ENCODE data around the gene SFMBT1. TPM values are rescaled to one million over a fixed set of nuclear protein-coding genes. Genes with fewer than 3 reads are reported as not detected.

The SFMBT1 gene
- total and polyA plus RNA-seq, 9 of the 15 experiments (the other 6 are each of a cell fraction or from before 2014, with no cell fraction given): 0.76 to 6.6 (median 3.6) TPM

DNA sequence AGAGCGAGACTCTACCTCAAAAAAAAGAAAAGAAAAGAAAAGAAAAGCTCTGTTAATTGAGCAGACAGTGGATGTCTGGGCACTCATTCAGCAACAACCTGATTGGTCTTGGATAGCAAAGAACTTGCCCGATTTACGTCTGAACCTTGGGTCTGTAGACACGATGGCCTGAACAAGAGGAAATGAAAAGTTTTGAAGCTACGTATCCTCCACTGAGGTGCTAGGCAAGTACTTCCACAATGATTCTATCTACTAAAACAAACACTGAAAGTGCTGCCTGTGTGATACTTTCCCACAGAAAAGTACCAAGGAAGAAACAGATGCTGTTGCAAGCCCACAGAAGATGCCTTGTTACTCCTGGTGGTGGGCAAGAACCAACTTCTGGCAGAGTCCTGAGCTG lies 189.2 kb downstream of the SFMBT1 start:
- Histone ChIP-seq H3K27ac (ENCODE audit: extremely low read depth, low read depth, low read length) (no peak overlapping the region), H3K79me2 (ENCODE audit: control insufficient read depth, insufficient read depth, low read length) (no peaks in the 10 kb centered on the region), H4K20me1 (replicated peaks; ENCODE audit: control insufficient read depth, insufficient read depth, low read length) (0 out of 2 replicates have a peak, but pooled peaks cover under 1% of the 10 kb centered on the region), H3K4me1 (replicated peaks in 1 of 2; ENCODE audit: control insufficient read depth in 2 of 2, insufficient read depth in 2 of 2, low read length in 2 of 2) (peaks cover 0 to 4% of the 10 kb centered on the region in 2 experiments; a peak in 1 of 5 replicates), H3K9me1 (ENCODE audit: control insufficient read depth, insufficient read depth, low read length) (no peaks in the 10 kb centered on the region), H3K9ac (ENCODE audit: insufficient read depth in 1 of 2, low read depth in 2 of 2, low read length in 2 of 2) (no peak overlapping the region), H3K4me3 (no peak overlapping the region), H3K9me3 (replicated peaks; ENCODE audit: control insufficient read depth, insufficient read depth, low read depth, low read length) (no peaks in the 10 kb centered on the region), H3K36me3 (ENCODE audit: control insufficient read depth, insufficient read depth, low read length) (peaks cover 3% of the 10 kb centered on the region; the same call in 1 of the 3 replicates), H3K4me2 (ENCODE audit: insufficient read depth, low read length) (no peak overlapping the region), H3K27me3 (ENCODE audit: control insufficient read depth in 2 of 2, insufficient read depth in 2 of 2, low read length in 2 of 2) (no peaks in the 10 kb centered on the region), H2AFZ (ENCODE audit: low read depth, low read length) (no peak overlapping the region)
- POLR2A ChIA-PET: no interaction called here
- DNase-seq (ENCODE audit: extremely low read depth in 1 of 4, low spot score in 3 of 4) (no peak), FAIRE-seq (no peak), ATAC-seq (no peak)
- in situ Hi-C loops (cut with MboI) (no loop called here), intact Hi-C loops (cut with micrococcal nuclease) (no loop called here)
- WGBS (ENCODE audit: insufficient coverage, low coverage, missing lambda C conversion rate): 56% methylated on average over 5 of the region's 5 CpGs
- TF ChIP-seq, protein P1, sequence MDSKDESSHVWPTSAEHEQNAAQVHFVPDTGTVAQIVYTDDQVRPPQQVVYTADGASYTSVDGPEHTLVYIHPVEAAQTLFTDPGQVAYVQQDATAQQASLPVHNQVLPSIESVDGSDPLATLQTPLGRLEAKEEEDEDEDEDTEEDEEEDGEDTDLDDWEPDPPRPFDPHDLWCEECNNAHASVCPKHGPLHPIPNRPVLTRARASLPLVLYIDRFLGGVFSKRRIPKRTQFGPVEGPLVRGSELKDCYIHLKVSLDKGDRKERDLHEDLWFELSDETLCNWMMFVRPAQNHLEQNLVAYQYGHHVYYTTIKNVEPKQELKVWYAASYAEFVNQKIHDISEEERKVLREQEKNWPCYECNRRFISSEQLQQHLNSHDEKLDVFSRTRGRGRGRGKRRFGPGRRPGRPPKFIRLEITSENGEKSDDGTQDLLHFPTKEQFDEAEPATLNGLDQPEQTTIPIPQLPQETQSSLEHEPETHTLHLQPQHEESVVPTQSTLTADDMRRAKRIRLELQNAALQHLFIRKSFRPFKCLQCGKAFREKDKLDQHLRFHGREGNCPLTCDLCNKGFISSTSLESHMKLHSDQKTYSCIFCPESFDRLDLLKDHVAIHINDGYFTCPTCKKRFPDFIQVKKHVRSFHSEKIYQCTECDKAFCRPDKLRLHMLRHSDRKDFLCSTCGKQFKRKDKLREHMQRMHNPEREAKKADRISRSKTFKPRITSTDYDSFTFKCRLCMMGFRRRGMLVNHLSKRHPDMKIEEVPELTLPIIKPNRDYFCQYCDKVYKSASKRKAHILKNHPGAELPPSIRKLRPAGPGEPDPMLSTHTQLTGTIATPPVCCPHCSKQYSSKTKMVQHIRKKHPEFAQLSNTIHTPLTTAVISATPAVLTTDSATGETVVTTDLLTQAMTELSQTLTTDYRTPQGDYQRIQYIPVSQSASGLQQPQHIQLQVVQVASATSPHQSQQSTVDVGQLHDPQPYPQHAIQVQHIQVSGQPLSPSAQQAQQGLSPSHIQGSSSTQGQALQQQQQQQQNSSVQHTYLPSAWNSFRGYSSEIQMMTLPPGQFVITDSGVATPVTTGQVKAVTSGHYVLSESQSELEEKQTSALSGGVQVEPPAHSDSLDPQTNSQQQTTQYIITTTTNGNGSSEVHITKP (IDR thresholded peaks at IDR 0.05; ENCODE audit: partially characterized antibody): no peak
- TF ChIP-seq, protein P2, sequence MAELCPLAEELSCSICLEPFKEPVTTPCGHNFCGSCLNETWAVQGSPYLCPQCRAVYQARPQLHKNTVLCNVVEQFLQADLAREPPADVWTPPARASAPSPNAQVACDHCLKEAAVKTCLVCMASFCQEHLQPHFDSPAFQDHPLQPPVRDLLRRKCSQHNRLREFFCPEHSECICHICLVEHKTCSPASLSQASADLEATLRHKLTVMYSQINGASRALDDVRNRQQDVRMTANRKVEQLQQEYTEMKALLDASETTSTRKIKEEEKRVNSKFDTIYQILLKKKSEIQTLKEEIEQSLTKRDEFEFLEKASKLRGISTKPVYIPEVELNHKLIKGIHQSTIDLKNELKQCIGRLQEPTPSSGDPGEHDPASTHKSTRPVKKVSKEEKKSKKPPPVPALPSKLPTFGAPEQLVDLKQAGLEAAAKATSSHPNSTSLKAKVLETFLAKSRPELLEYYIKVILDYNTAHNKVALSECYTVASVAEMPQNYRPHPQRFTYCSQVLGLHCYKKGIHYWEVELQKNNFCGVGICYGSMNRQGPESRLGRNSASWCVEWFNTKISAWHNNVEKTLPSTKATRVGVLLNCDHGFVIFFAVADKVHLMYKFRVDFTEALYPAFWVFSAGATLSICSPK (IDR thresholded peaks at IDR 0.05; ENCODE audit: borderline replicate concordance): no peak
- TF ChIP-seq EWSR1 (IDR thresholded peaks at IDR 0.05; ENCODE audit: borderline replicate concordance, low read depth, partially characterized antibody) (no peak), ELF2 (CRISPR knock-in tag; IDR thresholded peaks at IDR 0.05) (no peak), SMAD2 (IDR thresholded peaks at IDR 0.05; ENCODE audit: low read depth, low read length) (no peak), MED1 (CRISPR knock-in tag; IDR thresholded peaks at IDR 0.05; ENCODE audit: borderline replicate concordance) (no peak), ZNF3 (CRISPR knock-in tag; IDR thresholded peaks at IDR 0.05) (no peak), SETDB1 (IDR thresholded peaks at IDR 0.05; ENCODE audit: low read length) (no peak), MIER1 (IDR thresholded peaks at IDR 0.05; ENCODE audit: low read depth) (no peak), KAT2B (IDR thresholded peaks at IDR 0.05; ENCODE audit: low read depth, low read length) (no peak), NFRKB (IDR thresholded peaks at IDR 0.05; ENCODE audit: low read depth) (no peak), RFX1 (IDR thresholded peaks at IDR 0.05) (no peak), ELF1 (tag; IDR thresholded peaks at IDR 0.05) (no peak), ZNF121 (CRISPR knock-in tag; conservative IDR thresholded peaks at IDR 0.05) (no peak), BRD9 (IDR thresholded peaks at IDR 0.05; ENCODE audit: low read depth, partially characterized antibody) (no peak), TAF9B (IDR thresholded peaks at IDR 0.05; ENCODE audit: partially characterized antibody) (no peak), GATAD2A (IDR thresholded peaks at IDR 0.05) (no peak)
- TF ChIP-seq, protein P3, sequence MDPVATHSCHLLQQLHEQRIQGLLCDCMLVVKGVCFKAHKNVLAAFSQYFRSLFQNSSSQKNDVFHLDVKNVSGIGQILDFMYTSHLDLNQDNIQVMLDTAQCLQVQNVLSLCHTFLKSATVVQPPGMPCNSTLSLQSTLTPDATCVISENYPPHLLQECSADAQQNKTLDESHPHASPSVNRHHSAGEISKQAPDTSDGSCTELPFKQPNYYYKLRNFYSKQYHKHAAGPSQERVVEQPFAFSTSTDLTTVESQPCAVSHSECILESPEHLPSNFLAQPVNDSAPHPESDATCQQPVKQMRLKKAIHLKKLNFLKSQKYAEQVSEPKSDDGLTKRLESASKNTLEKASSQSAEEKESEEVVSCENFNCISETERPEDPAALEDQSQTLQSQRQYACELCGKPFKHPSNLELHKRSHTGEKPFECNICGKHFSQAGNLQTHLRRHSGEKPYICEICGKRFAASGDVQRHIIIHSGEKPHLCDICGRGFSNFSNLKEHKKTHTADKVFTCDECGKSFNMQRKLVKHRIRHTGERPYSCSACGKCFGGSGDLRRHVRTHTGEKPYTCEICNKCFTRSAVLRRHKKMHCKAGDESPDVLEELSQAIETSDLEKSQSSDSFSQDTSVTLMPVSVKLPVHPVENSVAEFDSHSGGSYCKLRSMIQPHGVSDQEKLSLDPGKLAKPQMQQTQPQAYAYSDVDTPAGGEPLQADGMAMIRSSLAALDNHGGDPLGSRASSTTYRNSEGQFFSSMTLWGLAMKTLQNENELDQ (CRISPR knock-in tag; IDR thresholded peaks at IDR 0.05; ENCODE audit: borderline replicate concordance): no peak
- CTCF ChIA-PET (ENCODE audit: low intra/inter-chr PET ratio): no interaction called here
- BruUV-seq (replicated peaks): no TSS peak

Data from K562 (cell line).